ENCODE data around the gene OR5P2. TPM values are rescaled to one million over a fixed set of nuclear protein-coding genes. Genes with fewer than 3 reads are reported as not detected.
"Not testable (repeated sequence)": the region's sequence is repeated elsewhere in the genome, so short reads cannot be mapped to it uniquely, and the experiment has no call there.

The OR5P2 gene
- total RNA-seq, 1 donor from 2014 or later, result 1.3 TPM

DNA sequence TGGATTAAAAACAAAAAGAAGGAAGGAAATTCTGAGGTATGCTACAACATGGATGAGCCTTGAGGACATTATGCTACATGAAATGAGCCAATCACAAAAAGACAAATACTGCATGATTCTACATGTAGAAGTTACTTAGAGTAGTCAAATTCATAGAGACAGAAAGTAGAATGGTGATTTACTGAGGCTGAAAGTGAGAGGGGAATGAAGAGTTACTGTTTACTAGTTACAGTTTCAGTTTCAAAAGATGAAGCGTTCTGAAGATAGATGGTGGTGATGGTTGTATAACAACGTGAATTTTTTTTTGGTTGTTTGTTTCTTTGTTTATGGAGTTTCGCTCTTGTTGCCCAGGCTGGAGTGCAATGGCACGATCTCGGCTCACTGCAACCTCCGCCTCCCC lies 9.5 kb downstream of the OR5P2 start:
- intact Hi-C loops (cut with DNase I), result no loop called here
- TF ChIP-seq CTCF (IDR thresholded peaks at IDR 0.05), result no peak
- H3K4me1 ChIP-seq, result no peaks in the 10 kb centered on the region
- DNase-seq (no peak), ATAC-seq (no peak)
- no peaks in the 10 kb centered on the region for H3K27me3 ChIP-seq
- peaks cover 3% of the 10 kb centered on the region for H3K9me3 ChIP-seq
- no peak overlapping the region for H3K4me3 ChIP-seq
- no peaks in the 10 kb centered on the region for H3K36me3 ChIP-seq
- H3K27ac ChIP-seq, result no peak overlapping the region

GRCh38 chr11:7775689-7776088 lies 21.1 kb downstream of the OR5P2 start:
- TF ChIP-seq CTCF (IDR thresholded peaks at IDR 0.05), result no peak
- Histone ChIP-seq H3K27ac (no peak overlapping the region), H3K4me1 (no peaks in the 10 kb centered on the region), H3K4me3 (no peak overlapping the region), H3K36me3 (no peaks in the 10 kb centered on the region), H3K27me3 (no peaks in the 10 kb centered on the region), H3K9me3 (no peaks in the 10 kb centered on the region)
- intact Hi-C loops (cut with DNase I), result no loop called here
- no peak for DNase-seq
- ATAC-seq, result no peak

DNA sequence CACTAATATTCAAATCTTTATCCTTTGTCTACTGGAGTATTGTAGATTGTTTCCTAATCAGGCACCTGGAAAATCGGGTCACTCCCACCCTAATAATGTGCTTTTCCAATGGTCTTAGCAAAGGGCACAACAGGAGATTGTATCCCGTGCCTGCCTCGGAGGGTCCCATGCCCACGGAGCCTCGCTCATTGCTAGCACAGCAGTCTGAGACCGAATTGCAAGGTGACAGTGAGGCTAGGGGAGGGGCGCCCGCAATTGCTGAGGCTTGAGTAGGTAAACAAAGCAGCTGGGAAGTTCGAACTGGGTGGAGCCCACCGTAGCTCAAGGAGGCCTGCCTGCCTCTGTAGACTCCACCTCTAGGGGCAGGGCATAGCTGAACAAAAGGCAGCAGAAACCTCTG lies 32.4 kb downstream of the OR5P2 start:
- H3K4me1 ChIP-seq; intact Hi-C loops (cut with DNase I); H3K27ac ChIP-seq; H3K36me3 ChIP-seq; H3K9me3 ChIP-seq; ATAC-seq; H3K4me3 ChIP-seq; H3K27me3 ChIP-seq; DNase-seq: not testable (repeated sequence)

- intact Hi-C loops (cut with DNase I), result no loop called here
- Histone ChIP-seq H3K4me1 (no peaks in the 10 kb centered on the region), H3K9me3 (no peaks in the 10 kb centered on the region), H3K27me3 (no peaks in the 10 kb centered on the region), H3K36me3 (no peaks in the 10 kb centered on the region), H3K27ac (no peak overlapping the region), H3K4me3 (no peak overlapping the region)
- DNase-seq, result no peak
- no peak for ATAC-seq
- TF ChIP-seq CTCF (IDR thresholded peaks at IDR 0.05), result no peak
Observed at GRCh38 chr11:7759010-7759409, 37.7 kb downstream of the OR5P2 start.

- no peak for DNase-seq
- Histone ChIP-seq H3K27me3 (no peaks in the 10 kb centered on the region), H3K36me3 (no peaks in the 10 kb centered on the region), H3K4me3 (no peak overlapping the region), H3K9me3 (no peaks in the 10 kb centered on the region), H3K27ac (no peak overlapping the region), H3K4me1 (no peaks in the 10 kb centered on the region)
- intact Hi-C loops (cut with DNase I), result no loop called here
- ATAC-seq, result no peak
- no peak for TF ChIP-seq CTCF (IDR thresholded peaks at IDR 0.05)
Observed at GRCh38 chr11:7749456-7749855, 47.3 kb downstream of the OR5P2 start.

Other genes with a start within 250 kb of the OR5P2 start
- 14.2 TPM for gene CYB5R2, start 123.4 kb downstream of the OR5P2 start, total RNA-seq
- gene OVCH2, start 90.5 kb downstream of the OR5P2 start, total RNA-seq, result 6.4 TPM
- 2.2 TPM for gene OR5P3, start 33.9 kb upstream of the OR5P2 start, total RNA-seq
- gene OR10A6, start 134.3 kb upstream of the OR5P2 start, total RNA-seq, result not detected
- not detected for gene OR10A3, start 144.8 kb upstream of the OR5P2 start, total RNA-seq
- gene NLRP10, start 168.5 kb upstream of the OR5P2 start, total RNA-seq, result not detected
- 200 TPM for gene EIF3F, start 190.4 kb upstream of the OR5P2 start, total RNA-seq

All from upper lobe of right lung (tissue), 1 donor.